Measurements from ENCODE around the gene AXDND1. TPM values are rescaled to one million over a fixed set of nuclear protein-coding genes. Genes with fewer than 3 reads are reported as not detected.
"Not testable (repeated sequence)": the region's sequence is repeated elsewhere in the genome, so short reads cannot be mapped to it uniquely, and the experiment has no call there.

The AXDND1 gene
- polyA plus RNA-seq, 1 donor from 2014 or later: 1.1 TPM

- H3K4me3 ChIP-seq (ENCODE audit: low read length): no peak overlapping the region
- H4K20me1 ChIP-seq (ENCODE audit: insufficient read depth): no peaks in the 10 kb centered on the region
- no peaks in the 10 kb centered on the region for H3K9me2 ChIP-seq (ENCODE audit: insufficient read depth, low read length)
- no peak overlapping the region for H3K4me2 ChIP-seq (ENCODE audit: low read length)
- H3K79me2 ChIP-seq (replicated peaks; ENCODE audit: insufficient read depth, low read length): no peaks in the 10 kb centered on the region
- H3K36me3 ChIP-seq (ENCODE audit: insufficient read depth, low read length): no peaks in the 10 kb centered on the region
- H3K27me3 ChIP-seq (ENCODE audit: insufficient read depth, low read depth, low read length): no peaks in the 10 kb centered on the region
- TF ChIP-seq EZH2 (IDR thresholded peaks at IDR 0.05; ENCODE audit: borderline replicate concordance, insufficient read depth, low read length, poor library complexity, severe bottlenecking) (no peak), RAD21 (conservative IDR thresholded peaks at IDR 0.05) (no peak), MXI1 (conservative IDR thresholded peaks at IDR 0.05; ENCODE audit: poor library complexity, severe bottlenecking) (no peak), POLR2AphosphoS5 (IDR thresholded peaks at IDR 0.05) (no peak), EP300 (conservative IDR thresholded peaks at IDR 0.05; ENCODE audit: poor library complexity, severe bottlenecking) (no peak), TAF1 (IDR thresholded peaks at IDR 0.05; ENCODE audit: low read depth) (no peak), SMC3 (conservative IDR thresholded peaks at IDR 0.05; ENCODE audit: poor library complexity) (no peak), CTCF (IDR thresholded peaks at IDR 0.05; ENCODE audit: poor library complexity, severe bottlenecking) (no peak), REST (IDR thresholded peaks at IDR 0.05; ENCODE audit: borderline replicate concordance) (no peak)
- no peak overlapping the region for H3K27ac ChIP-seq (ENCODE audit: low read length)
- no peak overlapping the region for H3K9ac ChIP-seq (ENCODE audit: low read length)
- H3K9me3 ChIP-seq (ENCODE audit: low read length): no peaks in the 10 kb centered on the region
- no peaks in the 10 kb centered on the region for H3F3A ChIP-seq (ENCODE audit: insufficient read depth, low read length, poor library complexity, severe bottlenecking)
- no peak overlapping the region for H2AFZ ChIP-seq (ENCODE audit: low read depth, low read length)
Measured at GRCh38 chr1:179385510-179385909, 19.7 kb downstream of the AXDND1 start.

- no peaks in the 10 kb centered on the region for H4K20me1 ChIP-seq (ENCODE audit: insufficient read depth)
- no peaks in the 10 kb centered on the region for H3K9me2 ChIP-seq (ENCODE audit: insufficient read depth, low read length)
- H3K79me2 ChIP-seq (replicated peaks; ENCODE audit: insufficient read depth, low read length): no peaks in the 10 kb centered on the region
- no peak for TF ChIP-seq MXI1 (conservative IDR thresholded peaks at IDR 0.05; ENCODE audit: poor library complexity, severe bottlenecking)
- TF ChIP-seq RAD21 (conservative IDR thresholded peaks at IDR 0.05): no peak
- no peak for TF ChIP-seq EZH2 (IDR thresholded peaks at IDR 0.05; ENCODE audit: borderline replicate concordance, insufficient read depth, low read length, poor library complexity, severe bottlenecking)
- TF ChIP-seq CTCF (IDR thresholded peaks at IDR 0.05; ENCODE audit: poor library complexity, severe bottlenecking): no peak
- no peak for TF ChIP-seq SMC3 (conservative IDR thresholded peaks at IDR 0.05; ENCODE audit: poor library complexity)
- TF ChIP-seq POLR2AphosphoS5 (IDR thresholded peaks at IDR 0.05): no peak
- no peak for TF ChIP-seq TAF1 (IDR thresholded peaks at IDR 0.05; ENCODE audit: low read depth)
- TF ChIP-seq EP300 (conservative IDR thresholded peaks at IDR 0.05; ENCODE audit: poor library complexity, severe bottlenecking): no peak
- TF ChIP-seq REST (IDR thresholded peaks at IDR 0.05; ENCODE audit: borderline replicate concordance): no peak
- H3F3A ChIP-seq (ENCODE audit: insufficient read depth, low read length, poor library complexity, severe bottlenecking): no peaks in the 10 kb centered on the region
- no peak overlapping the region for H3K9ac ChIP-seq (ENCODE audit: low read length)
- no peaks in the 10 kb centered on the region for H3K9me3 ChIP-seq (ENCODE audit: low read length)
- no peak overlapping the region for H3K27ac ChIP-seq (ENCODE audit: low read length)
- H3K27me3 ChIP-seq (ENCODE audit: insufficient read depth, low read depth, low read length): no peaks in the 10 kb centered on the region
- H3K4me3 ChIP-seq (ENCODE audit: low read length): no peak overlapping the region
- no peak overlapping the region for H2AFZ ChIP-seq (ENCODE audit: low read depth, low read length)
- H3K4me2 ChIP-seq (ENCODE audit: low read length): no peak overlapping the region
- H3K36me3 ChIP-seq (ENCODE audit: insufficient read depth, low read length): no peaks in the 10 kb centered on the region
Measured at GRCh38 chr1:179393721-179394120, 27.9 kb downstream of the AXDND1 start.

- not testable (repeated sequence) for H3K79me2 ChIP-seq (replicated peaks; ENCODE audit: insufficient read depth, low read length)
Measured at GRCh38 chr1:179399399-179399798, 33.6 kb downstream of the AXDND1 start.

More at GRCh38 chr1:179399399-179399798, 33.6 kb downstream of the AXDND1 start:
- H3K27ac ChIP-seq (ENCODE audit: low read length); H3K9me3 ChIP-seq (ENCODE audit: low read length); H3K27me3 ChIP-seq (ENCODE audit: insufficient read depth, low read depth, low read length); H3F3A ChIP-seq (ENCODE audit: insufficient read depth, low read length, poor library complexity, severe bottlenecking); H3K9ac ChIP-seq (ENCODE audit: low read length); H3K9me2 ChIP-seq (ENCODE audit: insufficient read depth, low read length); H3K4me2 ChIP-seq (ENCODE audit: low read length); H3K36me3 ChIP-seq (ENCODE audit: insufficient read depth, low read length); H3K4me3 ChIP-seq (ENCODE audit: low read length); H2AFZ ChIP-seq (ENCODE audit: low read depth, low read length); H4K20me1 ChIP-seq (ENCODE audit: insufficient read depth): not testable (repeated sequence)

Data from neural cell (in vitro differentiated cells).